IPS DF 19.7 (cell line): Measurements from ENCODE around the gene KCTD7.
A peak's percentile ranks its signal among the peaks of the same experiment; 100 is the strongest.
"Not testable (repeated sequence)": the region's sequence is repeated elsewhere in the genome, so short reads cannot be mapped to it uniquely, and the experiment has no call there.

Experiments
- DNase-seq: peaks from one replicate; pipeline ENCODE4 v3.0.0-alpha.2; 2013; ENCODE audit warnings: low read depth, low spot score

KCTD7 gene

GRCh38 chr7:66681491-66682349 lies 53.0 kb downstream of the KCTD7 start:
- peak; percentile 28 for DNase-seq

DNA sequence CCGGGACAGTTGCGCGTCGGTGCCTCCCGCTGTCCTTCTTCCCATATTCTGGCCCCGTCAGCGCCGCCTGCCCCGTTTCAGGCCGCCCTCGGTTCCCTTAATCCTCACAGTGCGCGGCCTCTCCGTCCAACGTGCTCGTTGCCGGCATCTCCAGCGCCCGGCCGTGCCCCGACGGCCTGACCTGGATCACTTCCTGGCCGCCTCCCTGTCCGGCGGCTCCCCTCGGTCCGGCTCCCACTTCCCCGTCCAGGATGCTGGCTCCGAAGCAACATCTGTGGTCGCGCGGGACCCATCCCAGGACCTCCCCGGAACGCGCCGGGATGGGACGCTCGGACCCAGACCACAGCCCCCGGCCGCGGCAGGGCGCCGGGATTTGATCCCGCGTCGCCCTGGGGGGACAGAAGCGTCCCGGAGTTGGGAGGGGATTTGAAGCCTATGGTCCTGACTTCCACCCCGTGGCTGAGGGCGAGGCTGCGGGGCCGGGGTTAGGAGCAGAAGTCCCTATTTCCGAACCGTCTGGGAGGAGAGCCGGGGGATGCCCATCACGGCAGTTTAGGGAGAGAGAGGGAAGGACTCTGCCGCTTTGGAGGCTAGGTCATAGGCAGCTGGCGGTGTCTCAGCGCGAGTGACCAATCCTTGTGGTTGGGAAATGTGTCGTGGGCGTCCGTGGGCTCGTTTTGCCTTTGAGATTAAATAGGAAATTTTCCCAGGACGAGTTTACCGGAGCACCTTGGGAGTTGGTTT lies 53.8 kb downstream of the KCTD7 start:
- DNase-seq, result no peak

- DNase-seq, result not testable (repeated sequence)
These were observed 54.6 kb downstream of the KCTD7 start for GRCh38 chr7:66683094-66683769.

DNA sequence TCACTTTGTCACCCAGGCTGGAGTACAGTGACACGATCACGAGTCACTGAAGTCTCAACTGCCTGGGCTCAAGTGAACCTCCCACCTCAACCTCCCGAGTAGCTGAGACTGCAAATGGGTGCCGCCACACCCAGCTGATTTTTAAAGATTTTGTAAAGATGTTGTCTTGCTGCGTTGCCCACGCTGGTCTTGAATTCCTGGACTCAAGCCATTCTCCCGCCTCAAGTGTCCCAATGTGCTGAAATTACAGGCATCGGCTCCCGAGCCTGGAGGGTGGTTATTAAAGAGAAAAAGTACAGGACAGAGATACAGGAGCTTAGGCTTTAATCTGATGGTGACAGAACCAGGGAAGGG lies 55.1 kb downstream of the KCTD7 start:
- DNase-seq, result no peak

- not testable (repeated sequence) for DNase-seq
These were observed 57.0 kb downstream of the KCTD7 start for GRCh38 chr7:66685663-66686062.

- no peak for DNase-seq
These were observed 58.5 kb downstream of the KCTD7 start for GRCh38 chr7:66687186-66687585.

- DNase-seq, result not testable (repeated sequence)
These were observed 59.0 kb downstream of the KCTD7 start for GRCh38 chr7:66687672-66688071.

- no peak for DNase-seq
These were observed 60.4 kb downstream of the KCTD7 start for GRCh38 chr7:66689081-66689480.

- DNase-seq, result no peak
These were observed 64.7 kb downstream of the KCTD7 start for GRCh38 chr7:66693331-66693730.
